HG03095 (cell line): ENCODE data around the gene RSBN1L.

ENCODE experiments used
- ATAC-seq: cut with Tn5 transposase; IDR thresholded peaks from one replicate; pipeline ENCODE4 v1.9.1; 2021; ENCODE audit warnings: moderate library complexity; ENCODE audit not compliant: unreplicated experiment

Gene RSBN1L

DNA sequence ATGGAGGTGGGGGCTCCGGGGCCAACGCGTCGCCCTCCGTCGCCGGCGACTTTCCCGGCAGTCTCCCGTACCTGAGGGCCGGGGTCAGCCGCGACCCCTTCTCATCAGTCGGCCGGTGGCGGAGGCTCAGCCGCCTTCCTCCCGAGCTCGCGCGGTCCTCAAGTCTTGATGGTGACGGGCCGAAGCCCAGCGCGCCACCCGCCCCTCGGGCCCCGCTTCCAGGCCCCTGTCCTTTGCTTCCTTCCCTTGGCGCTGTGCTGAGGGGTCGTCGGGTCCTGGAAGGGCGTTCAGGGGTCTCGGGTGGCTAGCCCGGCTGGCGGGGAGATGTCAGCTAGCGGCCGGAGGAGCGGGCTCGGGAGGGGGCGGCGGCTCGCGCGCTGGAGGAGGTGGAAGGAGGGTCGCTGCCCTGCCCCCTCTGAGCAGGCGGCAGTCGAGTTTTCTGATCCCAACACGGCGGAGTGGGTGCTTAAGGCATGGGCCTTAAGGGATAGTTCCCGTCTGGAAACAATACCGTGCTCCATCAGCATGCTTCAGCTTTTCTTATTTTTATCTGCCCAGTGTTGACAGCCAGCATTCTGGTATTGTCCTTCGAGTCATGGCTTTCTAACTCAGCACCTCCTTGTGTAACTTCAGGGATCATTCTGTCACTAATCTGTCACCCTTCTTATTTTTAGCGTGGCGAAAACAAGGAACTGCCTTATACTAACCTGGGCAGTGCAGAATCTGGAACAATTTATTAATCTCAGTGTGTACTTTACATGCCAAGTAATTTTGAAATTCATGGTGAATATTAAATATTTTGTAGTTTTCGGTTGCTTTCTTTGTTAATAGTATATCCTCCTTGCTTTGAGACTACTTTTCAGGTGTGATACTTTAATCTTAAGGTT, 103.1 kb downstream of the RSBN1L start:
- ATAC-seq, result peak; percentile 1

DNA sequence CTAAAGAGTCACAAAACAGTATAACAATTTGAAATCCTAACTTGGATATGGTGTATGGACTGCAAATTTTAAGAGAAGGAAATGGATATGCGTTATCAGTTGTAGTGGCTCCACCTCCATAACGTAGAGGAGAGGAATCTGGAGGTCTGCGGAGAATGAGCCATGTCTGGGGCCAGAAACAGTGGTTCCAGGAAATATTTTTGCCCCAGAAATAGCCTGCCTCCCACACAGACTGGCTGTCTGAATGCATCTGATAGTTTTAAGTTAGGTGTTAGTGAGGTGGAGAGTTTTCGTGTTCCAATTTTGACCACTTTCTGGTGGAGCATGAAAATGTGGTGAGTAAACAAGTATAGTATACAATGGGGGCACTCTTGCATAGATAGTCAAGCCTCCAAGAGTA, 103.9 kb downstream of the RSBN1L start:
- no peak for ATAC-seq

DNA sequence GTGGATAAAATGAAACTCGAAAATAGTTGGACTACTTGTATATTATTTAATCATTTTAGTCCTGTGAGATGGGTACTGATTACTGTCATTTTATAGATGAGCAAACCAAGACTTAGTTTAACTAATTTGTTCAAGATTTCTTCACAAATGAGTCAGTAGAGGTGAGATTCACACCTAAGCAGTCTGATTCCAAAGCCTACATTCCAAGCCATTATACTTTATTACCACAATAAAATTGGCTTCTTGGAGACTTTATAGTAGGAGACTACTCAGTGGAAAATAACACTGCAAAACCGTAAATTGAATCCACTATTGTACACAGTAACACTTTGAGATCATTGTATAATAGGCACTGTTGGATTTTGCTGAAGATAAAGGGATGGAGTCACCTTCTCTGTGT, 104.5 kb downstream of the RSBN1L start:
- ATAC-seq, result no peak

DNA sequence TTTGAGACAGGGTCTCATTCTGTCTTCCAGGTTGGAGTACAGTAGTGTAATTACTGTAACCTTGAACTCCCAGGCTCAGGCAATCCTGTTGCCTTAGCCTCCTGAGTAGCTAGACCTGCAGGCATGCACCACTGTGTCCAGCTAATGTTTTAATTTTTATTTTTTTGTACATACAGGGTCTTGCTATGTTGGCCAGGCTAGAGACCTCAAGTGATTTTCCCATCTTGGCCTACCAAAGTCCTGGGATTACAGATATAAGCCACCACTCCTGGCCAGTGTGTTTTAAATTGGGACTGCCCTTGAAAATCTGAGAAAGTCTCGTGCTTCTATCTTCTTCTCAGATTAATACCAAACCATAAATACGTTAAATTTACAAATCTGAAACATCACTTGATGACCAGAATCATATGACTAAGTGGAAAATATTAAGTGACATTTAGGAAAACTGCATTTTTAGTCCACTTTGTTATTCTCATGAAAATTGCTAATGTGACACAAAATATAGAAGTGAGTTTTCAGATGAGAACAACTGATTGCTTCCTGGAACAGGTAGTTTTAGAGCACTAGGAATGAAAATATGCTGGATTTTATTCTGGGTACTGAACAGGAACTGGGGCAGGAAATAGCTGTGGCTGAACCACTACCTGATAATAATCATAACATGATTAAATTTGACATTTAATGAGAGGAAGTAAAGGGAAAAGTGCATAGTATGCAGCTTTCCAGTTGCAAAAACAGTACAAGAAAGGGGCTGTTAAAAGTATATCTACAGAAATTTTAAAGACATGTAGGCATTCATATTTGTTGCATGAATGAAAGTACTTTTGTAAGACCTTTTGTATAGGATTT, 106.5 kb downstream of the RSBN1L start:
- ATAC-seq, result no peak

DNA sequence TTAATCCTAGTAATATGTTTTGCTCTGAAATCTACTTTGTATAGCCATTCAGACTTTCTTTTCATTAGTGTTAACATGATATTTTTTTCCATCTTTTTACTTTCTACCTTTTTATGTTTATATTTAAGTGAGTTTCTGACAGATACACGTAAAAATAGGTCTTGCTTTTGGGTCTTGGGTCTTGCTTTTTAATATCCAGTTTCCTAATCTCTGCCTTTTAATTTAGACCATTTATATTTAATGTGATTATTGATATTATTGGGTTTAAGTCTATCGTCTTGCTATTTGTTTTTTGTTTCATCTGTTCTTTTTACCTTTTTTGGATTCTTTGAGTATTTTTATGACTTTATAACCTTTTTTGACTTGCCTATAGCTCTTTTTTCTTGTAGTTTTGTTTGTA, 110.2 kb downstream of the RSBN1L start:
- ATAC-seq, result no peak

DNA sequence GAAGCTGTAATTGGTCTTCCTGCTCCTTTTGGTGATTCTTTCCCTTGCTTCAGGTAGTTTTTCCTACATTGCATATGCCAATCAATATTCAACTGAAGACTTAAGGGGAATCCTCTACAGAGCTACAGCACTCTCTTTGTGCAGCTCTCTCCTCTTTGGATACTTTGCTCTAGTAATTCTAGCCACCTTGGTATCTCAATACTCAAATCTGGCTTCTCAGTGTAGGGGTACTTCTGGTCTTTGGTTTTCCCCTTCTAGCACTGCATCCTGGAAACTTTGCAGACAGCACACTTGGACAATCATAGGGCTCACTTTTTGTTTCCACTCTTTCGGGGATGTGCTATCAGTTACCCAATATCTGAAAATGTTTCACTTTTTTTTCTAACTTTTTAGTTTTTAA, 112.3 kb downstream of the RSBN1L start:
- ATAC-seq, result no peak

DNA sequence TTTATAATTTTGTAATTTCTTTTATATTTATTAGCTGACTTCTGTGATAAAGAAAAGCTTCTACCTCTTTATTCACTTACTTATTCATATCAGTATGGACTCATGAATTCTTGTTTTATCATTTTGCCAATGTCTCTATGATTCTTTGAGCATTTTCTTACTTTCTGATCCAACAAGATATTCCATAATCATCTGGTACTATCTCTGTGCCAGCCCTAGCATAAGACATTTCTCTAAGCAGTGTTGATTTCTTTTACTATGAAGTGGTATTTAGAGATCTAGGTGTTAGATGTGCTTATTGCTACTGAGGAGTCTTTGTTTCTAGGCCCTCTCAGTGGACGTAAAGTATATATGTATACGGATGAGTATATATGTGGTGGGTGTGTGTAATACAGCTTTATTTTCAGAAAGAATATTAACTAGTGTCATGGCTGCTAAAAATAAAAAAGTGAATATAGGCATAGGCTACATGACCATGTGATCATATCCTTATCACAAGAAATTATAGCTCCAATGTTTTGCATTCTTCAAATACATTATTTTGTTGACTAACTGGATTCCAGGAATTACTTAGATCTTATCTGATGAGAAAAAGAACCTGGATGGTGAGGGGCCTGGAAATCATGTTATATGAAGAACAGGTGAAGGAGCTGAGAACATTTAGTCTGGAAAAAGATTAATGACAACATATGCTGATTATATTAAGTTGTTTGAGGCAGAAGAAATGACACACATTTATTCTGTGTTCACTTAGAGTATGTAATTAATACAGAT, 115.4 kb downstream of the RSBN1L start:
- ATAC-seq, result no peak

DNA sequence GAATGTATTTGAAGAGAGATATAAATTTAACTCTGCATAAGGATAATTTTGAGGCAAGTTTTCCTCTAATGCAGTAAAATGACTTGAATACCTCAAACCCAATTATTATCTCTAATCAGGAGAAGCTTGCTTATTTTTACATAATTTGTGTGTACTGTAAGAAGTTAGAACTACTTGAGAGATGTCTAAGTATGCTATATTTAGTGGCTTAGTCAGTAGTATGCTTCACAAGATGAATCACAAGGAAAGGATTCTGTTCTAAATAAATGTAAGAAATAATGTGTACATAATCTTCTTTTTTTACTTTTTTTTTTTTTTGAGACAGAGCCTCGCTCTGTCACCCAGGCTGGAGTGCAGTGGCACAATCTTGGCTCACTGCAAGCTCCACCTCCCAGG, 116.0 kb downstream of the RSBN1L start:
- ATAC-seq, result no peak

DNA sequence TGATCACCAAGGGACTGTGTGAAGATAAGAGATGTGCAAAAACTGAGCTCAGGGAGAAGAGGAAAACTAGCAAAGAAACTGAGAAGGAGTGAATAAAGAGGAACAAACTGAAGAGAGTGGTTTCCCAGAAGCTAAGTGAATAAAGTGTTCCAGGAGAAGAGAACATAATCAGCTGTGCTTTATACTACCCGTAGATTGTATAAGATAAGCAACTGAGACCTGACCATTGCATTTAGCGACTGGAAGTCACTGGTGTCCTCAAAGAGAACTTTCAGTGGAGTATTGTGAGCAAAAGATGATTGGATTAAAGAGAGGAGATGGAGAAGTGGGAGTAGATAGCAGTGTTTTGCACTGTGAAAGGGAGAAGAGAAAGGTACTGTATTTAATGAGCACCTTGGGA, 116.9 kb downstream of the RSBN1L start:
- no peak for ATAC-seq

DNA sequence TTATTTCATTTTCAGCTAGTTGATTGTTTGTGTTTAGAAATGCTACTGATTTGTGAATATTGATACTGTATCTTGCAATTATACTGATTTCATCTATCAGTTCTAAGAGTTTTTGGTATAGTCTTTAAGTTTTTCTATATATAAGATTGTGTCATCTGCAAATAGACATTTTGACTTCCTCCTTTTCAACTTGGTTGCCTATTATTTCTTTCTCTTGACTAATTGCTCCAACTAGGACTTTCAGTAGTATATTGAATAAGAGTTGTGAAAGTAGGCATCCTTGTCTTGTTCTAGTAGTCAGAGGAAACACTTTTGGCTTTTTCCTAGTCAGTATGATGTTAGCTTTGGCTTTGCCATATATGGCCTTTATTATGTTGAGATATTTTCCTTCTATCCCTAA, 122.8 kb downstream of the RSBN1L start:
- ATAC-seq, result no peak

DNA sequence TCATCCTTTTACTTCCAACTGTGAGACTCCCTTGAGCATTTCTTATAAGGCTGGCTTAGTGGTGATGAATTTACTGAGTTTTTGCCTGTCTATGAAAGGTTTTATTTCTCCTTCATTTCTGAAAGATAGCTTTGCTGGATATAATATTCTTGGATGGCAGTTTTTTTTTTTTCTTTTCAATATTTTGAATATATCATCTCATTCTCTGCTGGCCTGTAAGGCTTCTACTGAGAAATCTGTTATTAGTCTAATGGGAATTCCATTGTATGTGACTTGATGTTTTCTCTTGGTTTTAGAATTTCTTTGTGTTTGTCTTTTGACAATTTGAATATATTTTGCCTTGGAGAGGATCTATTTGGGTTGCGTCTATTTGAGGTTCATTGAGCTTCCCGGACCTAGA, 124.7 kb downstream of the RSBN1L start:
- no peak for ATAC-seq

DNA sequence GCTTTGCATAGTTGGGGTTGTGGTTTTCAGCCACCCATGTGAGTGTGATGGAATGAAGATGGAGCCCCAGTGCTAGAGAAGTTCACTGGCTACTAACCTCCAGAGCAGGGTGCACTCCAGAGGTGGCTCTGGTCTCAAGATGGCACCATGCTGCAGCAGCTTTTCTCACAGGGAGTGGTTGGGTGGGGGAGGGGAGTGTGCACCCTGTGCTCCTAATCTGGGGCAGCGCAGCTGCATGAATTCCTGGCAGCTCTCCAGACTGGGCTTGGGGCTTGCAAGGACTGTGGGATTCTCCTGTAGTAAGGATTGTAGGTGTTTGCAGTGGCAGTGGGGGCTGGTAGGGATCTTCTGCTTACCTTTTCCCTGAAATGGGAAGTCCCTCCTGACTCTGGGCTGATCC, 126.0 kb downstream of the RSBN1L start:
- no peak for ATAC-seq

DNA sequence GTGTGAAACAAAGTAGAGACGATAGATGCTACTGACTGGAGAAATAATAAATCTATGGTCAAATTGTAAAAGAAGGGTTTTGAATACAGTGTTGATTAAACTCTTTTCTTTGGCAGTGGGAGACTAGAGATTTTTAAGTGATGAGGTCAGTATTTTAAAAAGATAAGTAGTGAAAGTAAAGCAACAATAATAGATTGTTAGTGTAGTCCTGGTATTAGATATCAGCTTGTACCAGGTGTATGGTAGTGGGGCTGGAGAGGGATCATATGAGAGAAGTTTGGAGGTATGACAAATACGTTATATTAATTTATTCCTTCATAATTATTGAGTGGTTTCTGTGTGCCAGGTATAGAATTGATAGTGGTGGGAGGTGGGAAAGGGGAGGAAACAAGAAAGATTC, 127.5 kb downstream of the RSBN1L start:
- peak; percentile 29 for ATAC-seq

DNA sequence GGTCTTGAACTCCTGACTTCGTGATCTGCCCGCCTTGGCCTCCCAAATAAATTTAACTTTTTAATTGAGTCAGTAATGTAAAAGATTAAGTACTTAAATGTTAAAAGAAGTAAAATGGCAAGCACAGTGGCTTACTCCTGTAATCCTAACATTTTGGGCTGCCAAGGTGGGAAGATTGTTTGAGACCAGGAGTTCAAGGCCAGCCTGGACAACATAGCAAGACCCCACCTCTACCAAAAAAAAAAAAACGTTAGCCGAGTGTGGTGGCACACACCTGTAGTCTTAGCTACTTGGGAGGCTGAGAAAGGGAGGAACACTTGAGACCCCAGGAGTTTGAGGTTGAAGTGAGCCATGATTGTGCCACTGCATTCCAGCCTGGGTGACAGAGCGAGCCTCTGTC, 128.4 kb downstream of the RSBN1L start:
- no peak for ATAC-seq

DNA sequence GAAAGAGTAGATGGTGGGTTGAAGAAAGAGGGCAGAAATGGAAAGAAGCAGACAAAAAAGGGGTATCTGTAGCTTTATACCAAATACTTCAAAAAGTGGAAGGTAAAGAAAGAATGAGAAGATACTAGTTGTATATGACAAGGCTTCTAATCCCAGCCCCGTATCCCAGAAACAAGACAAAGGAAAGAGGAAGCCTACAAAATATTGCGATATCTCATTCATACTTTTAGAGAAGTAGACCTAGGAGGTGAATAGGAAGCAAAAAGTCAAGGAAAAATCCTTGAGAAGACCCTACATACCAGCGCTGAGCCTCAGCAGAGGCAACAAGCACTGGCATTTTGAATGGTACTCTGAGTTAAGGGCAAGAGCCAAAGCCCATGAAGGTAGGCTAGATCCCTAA, 128.9 kb downstream of the RSBN1L start:
- no peak for ATAC-seq

DNA sequence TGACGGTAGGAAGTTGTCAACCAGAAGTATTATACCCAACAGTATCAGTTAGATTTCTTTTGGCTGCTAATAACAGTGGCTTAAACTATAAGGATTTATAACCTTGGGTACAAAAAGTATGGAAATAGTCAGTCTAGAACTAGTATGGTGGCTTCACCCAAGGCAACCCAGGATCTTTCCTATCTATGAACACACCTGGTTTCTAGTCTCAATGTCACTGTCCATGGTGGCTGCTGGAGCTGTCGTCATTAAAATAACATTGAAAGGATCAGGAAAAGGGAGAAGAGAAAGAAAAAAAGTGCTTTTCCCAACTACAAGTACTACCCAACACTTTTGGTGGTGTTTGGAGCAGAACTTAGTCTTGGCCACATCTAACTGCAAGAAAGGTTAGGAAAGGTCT, 130.0 kb downstream of the RSBN1L start:
- ATAC-seq, result no peak

DNA sequence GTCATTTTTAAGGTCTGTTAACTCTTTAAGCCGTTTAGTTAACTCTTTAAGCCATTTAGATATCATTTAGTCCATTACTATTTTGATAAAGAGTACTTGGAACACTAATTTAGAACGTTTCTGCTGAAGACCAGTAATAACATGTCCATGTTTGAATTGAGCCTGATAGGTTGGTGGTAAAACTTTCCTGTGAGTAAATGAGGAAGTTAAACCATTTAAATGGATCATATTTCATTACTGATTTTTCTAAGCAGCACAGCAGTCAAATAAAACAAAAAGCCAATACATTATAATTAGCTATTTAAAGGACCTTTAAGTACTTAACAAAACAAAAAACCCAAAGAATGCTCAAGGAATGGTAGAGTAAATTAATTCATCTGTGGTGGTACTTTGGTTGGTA, 131.7 kb downstream of the RSBN1L start:
- ATAC-seq, result no peak

DNA sequence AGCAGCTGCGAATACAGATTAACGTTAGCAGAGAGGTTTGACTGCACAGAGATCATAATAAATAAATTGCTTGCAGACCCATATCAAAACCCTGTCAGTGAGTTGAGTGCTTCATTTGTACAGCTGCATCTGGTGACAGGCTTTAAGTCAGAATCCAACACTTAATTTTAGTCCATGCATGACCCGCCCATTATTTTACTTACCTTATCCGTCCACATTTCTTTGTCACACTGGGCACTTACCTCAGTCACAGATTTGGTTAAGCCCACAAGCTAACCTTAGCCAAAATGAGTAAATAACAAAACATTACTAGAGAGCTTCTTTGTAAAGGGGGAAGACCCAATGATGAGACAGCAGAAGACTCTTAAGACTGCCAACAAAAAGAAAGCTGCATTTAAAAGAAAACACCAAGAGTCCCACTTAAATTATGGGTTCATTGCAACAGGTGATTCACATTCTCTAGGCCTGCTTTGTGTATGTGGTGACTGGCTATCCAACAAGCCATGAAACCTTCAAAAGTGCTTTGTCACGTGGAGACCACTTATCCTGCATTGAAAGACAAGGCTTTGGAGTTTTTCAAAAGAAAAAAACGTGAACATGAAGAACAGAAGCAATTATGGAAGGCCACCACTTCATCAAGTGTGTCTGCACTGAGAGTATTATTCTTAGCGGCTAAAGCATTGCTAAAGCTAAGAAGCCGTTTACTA, 134.5 kb downstream of the RSBN1L start:
- no peak for ATAC-seq

DNA sequence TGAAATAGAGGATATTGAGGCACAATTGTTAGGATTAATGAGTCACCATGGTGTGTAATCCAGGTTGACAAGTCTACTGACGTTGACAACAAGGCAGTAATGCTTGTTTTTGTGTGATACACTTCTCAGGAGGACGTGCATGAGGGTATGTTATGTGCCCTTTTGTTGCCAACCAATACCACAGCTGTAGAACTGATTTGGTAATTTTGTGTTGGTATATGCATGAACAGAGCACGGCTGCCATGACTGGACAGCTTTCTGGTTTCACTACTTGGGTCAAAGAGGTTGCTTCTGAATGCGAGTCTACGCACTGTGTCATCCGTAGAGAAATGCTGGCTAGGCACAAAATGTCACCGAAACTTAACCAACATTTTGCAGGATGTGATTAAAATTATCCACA, 135.2 kb downstream of the RSBN1L start:
- no peak for ATAC-seq

DNA sequence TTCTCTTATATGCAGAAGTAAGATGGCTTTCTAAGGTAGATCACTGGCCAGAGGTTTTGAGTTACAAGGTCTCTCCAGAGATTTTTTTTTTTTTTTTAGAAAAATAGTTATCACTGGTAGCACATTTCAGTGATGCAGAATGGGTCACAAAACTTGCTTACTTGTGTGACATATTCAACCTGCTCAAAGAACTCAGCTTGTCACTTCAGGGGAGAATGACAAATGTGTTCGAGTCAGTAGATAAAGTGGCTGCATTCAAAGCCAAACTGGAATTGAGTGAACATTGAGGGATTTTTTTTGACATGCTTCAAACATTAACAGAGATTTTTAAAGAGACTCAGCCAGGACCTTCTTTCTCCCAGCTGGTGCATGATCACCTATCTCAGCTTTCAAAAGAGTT, 135.7 kb downstream of the RSBN1L start:
- no peak for ATAC-seq
